Measurements from ENCODE around the gene DNAJC22.
"Not testable (repeated sequence)": the region's sequence is repeated elsewhere in the genome, so short reads cannot be mapped to it uniquely, and the experiment has no call there.

Gene DNAJC22

GRCh38 chr12:49305762-49306510 lies 40.8 kb upstream of the DNAJC22 start:
- ChIA-PET POLR2A (interaction anchor here (0.9 to 5.0 kb wide), 2 partner anchors 17 to 37 kb away, joined by 3 to 31 read pairs; partner anchors contain the start of gene TROAP), CTCF (interaction anchor here (0.7 to 1.0 kb wide), 2 partner anchors 9 to 21 kb away, joined by 3 to 4 read pairs; no protein-coding TSS in a partner anchor)
- no peak for TF ChIP-seq CTBP1 (IDR thresholded peaks at IDR 0.05; ENCODE audit: borderline replicate concordance)
- TF ChIP-seq FOXA1 (IDR thresholded peaks at IDR 0.05) = no peak
- no peak for TF ChIP-seq HDGF (IDR thresholded peaks at IDR 0.05; ENCODE audit: borderline replicate concordance)
- no peak for TF ChIP-seq ELF4 (IDR thresholded peaks at IDR 0.05)
- no peak for TF ChIP-seq NFRKB (IDR thresholded peaks at IDR 0.05)
- TF ChIP-seq L3MBTL2 (conservative IDR thresholded peaks at IDR 0.05) = no peak
- no peak for TF ChIP-seq SP1 (IDR thresholded peaks at IDR 0.05)
- no peak for TF ChIP-seq ZNF384 (IDR thresholded peaks at IDR 0.05)
- TF ChIP-seq TARDBP (IDR thresholded peaks at IDR 0.05) = no peak
- no peak for TF ChIP-seq SUZ12 (IDR thresholded peaks at IDR 0.05)
- TF ChIP-seq FOXK2 (IDR thresholded peaks at IDR 0.05) = no peak
- TF ChIP-seq LEF1 (IDR thresholded peaks at IDR 0.05; ENCODE audit: borderline replicate concordance) = no peak
- TF ChIP-seq FOXM1 (IDR thresholded peaks at IDR 0.05; ENCODE audit: borderline replicate concordance) = no peak
- no peak for TF ChIP-seq BHLHE40 (IDR thresholded peaks at IDR 0.05; ENCODE audit: borderline replicate concordance)
- TF ChIP-seq ARNT (IDR thresholded peaks at IDR 0.05) = no peak
- TF ChIP-seq PKNOX1 (IDR thresholded peaks at IDR 0.05) = no peak
- DNase-seq (ENCODE audit: extremely low spot score) = no peak

GRCh38 chr12:49309386-49309785 lies 37.3 kb upstream of the DNAJC22 start:
- TF ChIP-seq ELF4 (IDR thresholded peaks at IDR 0.05) (no peak), HDGF (IDR thresholded peaks at IDR 0.05; ENCODE audit: borderline replicate concordance) (no peak), NFRKB (IDR thresholded peaks at IDR 0.05) (no peak), SUZ12 (IDR thresholded peaks at IDR 0.05) (no peak), PKNOX1 (IDR thresholded peaks at IDR 0.05) (no peak), FOXM1 (IDR thresholded peaks at IDR 0.05; ENCODE audit: borderline replicate concordance) (no peak), ARNT (IDR thresholded peaks at IDR 0.05) (no peak), L3MBTL2 (conservative IDR thresholded peaks at IDR 0.05) (no peak), TARDBP (IDR thresholded peaks at IDR 0.05) (no peak), ZNF384 (IDR thresholded peaks at IDR 0.05) (no peak), CTBP1 (IDR thresholded peaks at IDR 0.05; ENCODE audit: borderline replicate concordance) (no peak), LEF1 (IDR thresholded peaks at IDR 0.05; ENCODE audit: borderline replicate concordance) (no peak), SP1 (IDR thresholded peaks at IDR 0.05) (no peak), BHLHE40 (IDR thresholded peaks at IDR 0.05; ENCODE audit: borderline replicate concordance) (no peak), FOXA1 (IDR thresholded peaks at IDR 0.05) (no peak), FOXK2 (IDR thresholded peaks at IDR 0.05) (no peak)
- POLR2A ChIA-PET = interaction anchor here (1.3 kb wide), 1 partner anchor 14 kb away, joined by 4 read pairs; the partner anchor contains the start of gene TROAP
- no peak for DNase-seq (ENCODE audit: extremely low spot score)
- CTCF ChIA-PET = no interaction called here

- CTCF ChIA-PET; DNase-seq (ENCODE audit: extremely low spot score): not testable (repeated sequence)
- POLR2A ChIA-PET = interaction anchor here (1.8 kb wide), 1 partner anchor 12 kb away, joined by 11 read pairs; the partner anchor contains the start of gene TROAP
Observed at GRCh38 chr12:49310451-49311000, 36.2 kb upstream of the DNAJC22 start.

GRCh38 chr12:49314811-49315210 lies 31.9 kb upstream of the DNAJC22 start:
- CTCF ChIA-PET = no interaction called here
- no peak for DNase-seq (ENCODE audit: extremely low spot score)
- TF ChIP-seq FOXM1 (IDR thresholded peaks at IDR 0.05; ENCODE audit: borderline replicate concordance) (no peak), NFRKB (IDR thresholded peaks at IDR 0.05) (no peak), SP1 (IDR thresholded peaks at IDR 0.05) (no peak), CTBP1 (IDR thresholded peaks at IDR 0.05; ENCODE audit: borderline replicate concordance) (no peak), ELF4 (IDR thresholded peaks at IDR 0.05) (no peak), PKNOX1 (IDR thresholded peaks at IDR 0.05) (no peak), SUZ12 (IDR thresholded peaks at IDR 0.05) (no peak), FOXA1 (IDR thresholded peaks at IDR 0.05) (no peak), LEF1 (IDR thresholded peaks at IDR 0.05; ENCODE audit: borderline replicate concordance) (no peak), ZNF384 (IDR thresholded peaks at IDR 0.05) (no peak), HDGF (IDR thresholded peaks at IDR 0.05; ENCODE audit: borderline replicate concordance) (no peak), ARNT (IDR thresholded peaks at IDR 0.05) (no peak)
- POLR2A ChIA-PET = interaction anchor here (1.2 kb wide), 1 partner anchor 9 kb away, joined by 3 read pairs; the partner anchor contains the start of gene TROAP

- POLR2A ChIA-PET; DNase-seq (ENCODE audit: extremely low spot score); CTCF ChIA-PET: not testable (repeated sequence)
Observed at GRCh38 chr12:49317118-49317517, 29.6 kb upstream of the DNAJC22 start.

- CTCF ChIA-PET = interaction anchor here (0.9 to 5.6 kb wide), 2 partner anchors 22 to 27 kb away, joined by 4 to 42 read pairs; no protein-coding TSS in a partner anchor
Observed at GRCh38 chr12:49320411-49321103, 26.1 kb upstream of the DNAJC22 start.

More at GRCh38 chr12:49320411-49321103, 26.1 kb upstream of the DNAJC22 start:
- POLR2A ChIA-PET; DNase-seq (ENCODE audit: extremely low spot score): not testable (repeated sequence)

All from HEK293T (cell line).